22Rv1 (cell line): Measurements from ENCODE around the gene DUSP9.

Experiments used
- CTCF ChIP-seq: fragments of 450-650 bp; IDR thresholded peaks from 2 replicates; pipeline ENCODE4 v1.5.1; 2017; ENCODE audit warnings: mild to moderate bottlenecking
- ZFX ChIP-seq: fragments of 450-650 bp; IDR thresholded peaks from 2 replicates; pipeline ENCODE4 v1.6.1; 2017; ENCODE audit warnings: antibody characterized with exemption, borderline replicate concordance

GRCh38 chrX:153685156-153685536, 38.1 kb downstream of the DUSP9 start:
- TF ChIP-seq CTCF (no peak), ZFX (no peak)
